SIG-M5 (cell line): ENCODE data around the gene CCDC80.
"Not testable (repeated sequence)": the region's sequence is repeated elsewhere in the genome, so short reads cannot be mapped to it uniquely, and the experiment has no call there.

Experiments
- DNase-seq: peaks from one replicate; lab custom pipeline; 2025; lab: John Stamatoyannopoulos, UW

CCDC80 gene

GRCh38 chr3:112640930-112641801, at the start of gene CCDC80:
TSS of gene CCDC80 (minus strand) at chr3:112641143. CDS start at chr3:112639905, 1,238 bp downstream.
- no peak for DNase-seq

- no peak for DNase-seq
Observed at GRCh38 chr3:112689989-112690388, 49.0 kb upstream of the CCDC80 start.

- no peak for DNase-seq
Observed at GRCh38 chr3:112689385-112689784, 48.4 kb upstream of the CCDC80 start.

GRCh38 chr3:112688819-112689218, 47.9 kb upstream of the CCDC80 start:
- DNase-seq: no peak

- no peak for DNase-seq
Observed at GRCh38 chr3:112688085-112688769, 47.3 kb upstream of the CCDC80 start.

GRCh38 chr3:112687616-112688015, 46.7 kb upstream of the CCDC80 start:
- DNase-seq: no peak

- no peak for DNase-seq
Observed at GRCh38 chr3:112687211-112687610, 46.3 kb upstream of the CCDC80 start.

- no peak for DNase-seq
Observed at GRCh38 chr3:112685956-112686799, 45.2 kb upstream of the CCDC80 start.

GRCh38 chr3:112685420-112685819, 44.5 kb upstream of the CCDC80 start:
- no peak for DNase-seq

- no peak for DNase-seq
Observed at GRCh38 chr3:112682361-112682760, 41.4 kb upstream of the CCDC80 start.

- DNase-seq: no peak
Observed at GRCh38 chr3:112681822-112682325, 40.9 kb upstream of the CCDC80 start.

GRCh38 chr3:112676659-112677234, 35.8 kb upstream of the CCDC80 start:
- DNase-seq: peak; percentile 94

- DNase-seq: no peak
Observed at GRCh38 chr3:112675943-112676535, 35.1 kb upstream of the CCDC80 start.

- no peak for DNase-seq
Observed at GRCh38 chr3:112675349-112675748, 34.4 kb upstream of the CCDC80 start.

- no peak for DNase-seq
Observed at GRCh38 chr3:112672716-112673541, 32.0 kb upstream of the CCDC80 start.

GRCh38 chr3:112671930-112672715, 31.2 kb upstream of the CCDC80 start:
- no peak for DNase-seq

GRCh38 chr3:112670824-112671223, 29.9 kb upstream of the CCDC80 start:
- no peak for DNase-seq

GRCh38 chr3:112667599-112667998, 26.7 kb upstream of the CCDC80 start:
- no peak for DNase-seq

GRCh38 chr3:112665009-112665408, 24.1 kb upstream of the CCDC80 start:
- DNase-seq: not testable (repeated sequence)

- DNase-seq: no peak
Observed at GRCh38 chr3:112656043-112656442, 15.1 kb upstream of the CCDC80 start.
